RWPE1 (cell line): ENCODE results near the gene TRIM47.

Source experiments
- CTCF ChIA-PET: fragments of 350-600 bp; sonication (Branson Sonifier 250); formaldehyde crosslinking; extraction: SDS; loops from one replicate; lab custom pipeline; 2021; lab: Yijun Ruan, JAX
- POLR2A ChIA-PET: fragments of 400-600 bp; formaldehyde crosslinking; extraction: SDS; loops from one replicate; lab custom pipeline; 2020; ENCODE audit warnings: antibody characterized with exemption; ENCODE audit not compliant: low non-redundant PET; lab: Yijun Ruan, JAX
- DNase-seq: peaks from one replicate; pipeline ENCODE4 v3.0.0; 2012; ENCODE audit warnings: low spot score
- H3K27ac ChIP-seq: fragments of 450-650 bp; 2 replicates; pipeline ENCODE4 v1.5.1; 2017
- TF ChIP-seq, protein P1 (sequence below): fragments of 450-650 bp; conservative IDR thresholded peaks from 2 replicates; pipeline ENCODE4 v1.5.1; 2017; ENCODE audit warnings: low read depth, mild to moderate bottlenecking

The TRIM47 gene

DNA sequence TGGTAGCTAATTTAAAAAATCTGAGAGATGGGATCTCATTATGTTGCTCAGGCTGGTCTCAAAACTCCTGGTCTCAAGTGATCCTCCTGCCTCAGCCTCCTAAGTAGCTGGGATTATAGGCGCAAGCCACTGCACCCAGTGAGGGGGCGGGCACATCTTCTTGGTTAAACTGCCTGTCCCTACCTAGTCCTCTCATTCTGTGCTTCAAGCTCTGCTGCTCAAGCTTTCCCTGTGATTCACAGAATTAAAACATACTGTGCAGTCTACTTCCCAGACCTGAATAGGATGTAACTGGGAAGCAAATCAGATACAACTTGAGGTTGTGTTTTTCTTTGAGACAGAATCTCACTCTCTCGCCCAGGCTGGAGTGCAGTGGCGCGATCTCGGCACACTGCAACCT lies 24.0 kb upstream of the TRIM47 start:
- no peak for DNase-seq
- ChIA-PET POLR2A (interaction anchor here (0.6 kb wide), 1 partner anchor 30 kb away, joined by 3 read pairs; no protein-coding TSS in a partner anchor), CTCF (interaction anchor here (0.5 to 0.8 kb wide), 3 partner anchors 24 to 95 kb away, joined by 3 to 4 read pairs (median 4); partner anchors contain the start of gene TRIM47)
- TF ChIP-seq, protein P1, sequence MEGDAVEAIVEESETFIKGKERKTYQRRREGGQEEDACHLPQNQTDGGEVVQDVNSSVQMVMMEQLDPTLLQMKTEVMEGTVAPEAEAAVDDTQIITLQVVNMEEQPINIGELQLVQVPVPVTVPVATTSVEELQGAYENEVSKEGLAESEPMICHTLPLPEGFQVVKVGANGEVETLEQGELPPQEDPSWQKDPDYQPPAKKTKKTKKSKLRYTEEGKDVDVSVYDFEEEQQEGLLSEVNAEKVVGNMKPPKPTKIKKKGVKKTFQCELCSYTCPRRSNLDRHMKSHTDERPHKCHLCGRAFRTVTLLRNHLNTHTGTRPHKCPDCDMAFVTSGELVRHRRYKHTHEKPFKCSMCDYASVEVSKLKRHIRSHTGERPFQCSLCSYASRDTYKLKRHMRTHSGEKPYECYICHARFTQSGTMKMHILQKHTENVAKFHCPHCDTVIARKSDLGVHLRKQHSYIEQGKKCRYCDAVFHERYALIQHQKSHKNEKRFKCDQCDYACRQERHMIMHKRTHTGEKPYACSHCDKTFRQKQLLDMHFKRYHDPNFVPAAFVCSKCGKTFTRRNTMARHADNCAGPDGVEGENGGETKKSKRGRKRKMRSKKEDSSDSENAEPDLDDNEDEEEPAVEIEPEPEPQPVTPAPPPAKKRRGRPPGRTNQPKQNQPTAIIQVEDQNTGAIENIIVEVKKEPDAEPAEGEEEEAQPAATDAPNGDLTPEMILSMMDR: no peak
- H3K27ac ChIP-seq: peak overlapping the region; percentile 91

DNA sequence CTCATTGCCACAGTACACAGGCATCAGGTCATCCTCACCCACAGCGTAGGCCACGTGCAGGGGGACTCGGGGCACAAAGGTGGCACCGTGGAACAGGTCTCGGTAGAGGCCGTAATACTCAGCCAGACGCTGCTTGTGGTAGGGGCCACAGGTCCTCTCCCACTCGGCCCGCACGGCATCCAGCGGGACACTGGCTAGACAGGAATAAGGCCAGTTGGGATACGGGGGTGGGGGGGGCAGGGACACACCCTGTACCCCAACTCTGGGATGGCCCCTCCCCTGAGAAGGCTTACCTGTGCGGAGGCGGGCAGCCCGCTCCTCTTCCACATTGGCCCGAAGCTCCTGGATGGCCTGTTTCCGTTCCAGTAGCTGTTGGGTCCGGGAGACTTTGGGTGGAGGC lies 23.3 kb upstream of the TRIM47 start:
- POLR2A ChIA-PET: interaction anchor here (0.6 kb wide), 1 partner anchor 79 kb away, joined by 3 read pairs; no protein-coding TSS in a partner anchor
- TF ChIP-seq, protein P1: no peak
- DNase-seq: no peak
- CTCF ChIA-PET: interaction anchor here (0.8 kb wide), 1 partner anchor 24 kb away, joined by 4 read pairs; the partner anchor contains the start of gene TRIM47
- H3K27ac ChIP-seq: peak overlapping the region; percentile 91

DNA sequence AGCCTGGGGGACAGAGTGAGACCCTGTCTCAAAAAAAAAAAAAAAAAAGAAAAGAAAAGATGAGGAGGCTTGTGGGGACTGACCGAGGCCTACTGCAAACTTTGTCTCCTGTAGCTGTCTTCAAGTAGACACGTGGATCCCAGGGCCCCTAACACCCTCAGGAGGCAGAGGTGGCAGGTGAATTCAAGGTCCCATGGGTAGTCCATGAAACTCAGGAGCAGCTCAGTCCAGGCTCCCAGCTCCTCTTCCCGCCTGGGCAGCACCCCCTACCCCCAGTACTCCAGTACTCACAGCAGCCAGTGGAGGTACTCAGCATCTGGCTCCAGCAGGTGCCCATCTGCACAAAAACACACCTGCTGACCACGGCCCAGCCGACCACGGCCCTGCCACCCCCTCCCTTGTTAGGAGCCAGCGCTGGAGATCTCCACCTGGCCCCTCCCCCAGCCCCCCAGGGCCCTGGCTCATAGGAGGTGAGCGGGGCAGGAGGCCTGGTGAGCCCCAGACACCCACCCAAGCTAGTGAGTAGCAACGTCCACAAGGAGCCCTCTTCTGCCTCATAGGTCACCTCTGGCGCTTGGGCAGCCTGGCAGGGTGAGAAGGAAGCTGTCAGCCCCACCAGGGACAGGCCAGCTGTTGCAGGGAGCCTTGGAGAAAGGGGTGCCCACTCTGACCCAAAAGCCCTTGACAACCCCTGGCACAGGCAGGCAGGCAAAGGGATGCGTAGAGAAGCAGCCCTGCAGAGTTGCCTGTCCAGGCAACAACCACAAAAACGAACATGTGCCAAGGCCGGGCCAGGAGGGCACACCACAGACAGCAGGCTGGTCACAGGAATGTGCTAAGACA lies 22.5 kb upstream of the TRIM47 start:
- no peak for DNase-seq
- CTCF ChIA-PET: interaction anchor here (0.5 kb wide), 1 partner anchor 305 kb away, joined by 3 read pairs; no protein-coding TSS in a partner anchor
- TF ChIP-seq, protein P1: no peak
- POLR2A ChIA-PET: no interaction called here
- peak overlapping the region; percentile 91 for H3K27ac ChIP-seq

DNA sequence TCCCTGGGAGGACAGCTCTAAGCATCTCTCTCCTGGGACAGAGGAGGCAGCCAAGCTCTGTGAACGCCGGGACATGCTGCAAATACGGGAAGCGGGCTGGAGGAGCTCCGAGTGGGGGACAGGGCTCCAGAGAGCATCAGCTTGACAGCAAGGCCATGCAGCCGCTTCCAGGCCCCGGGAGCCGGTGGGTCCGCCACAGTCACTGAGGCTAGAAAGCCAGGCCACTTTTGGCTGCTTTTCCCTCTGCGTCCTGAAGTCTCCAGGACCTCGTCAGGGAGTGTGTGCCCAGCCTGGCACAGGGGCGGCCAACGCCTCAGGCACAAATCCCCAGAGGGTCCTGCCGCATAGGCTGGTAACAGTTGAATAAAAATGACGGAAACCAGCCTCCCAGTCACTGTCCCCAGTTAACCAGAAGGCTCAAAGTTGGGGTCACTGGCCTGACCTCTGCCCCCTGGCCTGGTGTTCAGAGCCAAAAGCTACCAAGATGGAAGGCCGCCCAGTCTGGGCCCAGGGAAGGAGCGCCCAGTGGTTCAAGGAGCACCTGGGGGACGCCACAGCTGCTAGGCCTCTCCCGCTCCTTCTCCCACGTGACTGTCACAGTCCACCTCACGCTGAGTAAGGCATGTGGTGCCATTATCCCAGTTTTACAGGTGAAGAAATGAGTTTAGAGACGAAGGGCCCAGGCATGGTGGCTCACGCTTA lies 21.5 kb upstream of the TRIM47 start:
- ChIA-PET POLR2A (no interaction called here), CTCF (interaction anchor here (0.5 kb wide), 1 partner anchor 304 kb away, joined by 3 read pairs; no protein-coding TSS in a partner anchor)
- peak overlapping the region; percentile 91 for H3K27ac ChIP-seq
- TF ChIP-seq, protein P1: no peak
- no peak for DNase-seq

DNA sequence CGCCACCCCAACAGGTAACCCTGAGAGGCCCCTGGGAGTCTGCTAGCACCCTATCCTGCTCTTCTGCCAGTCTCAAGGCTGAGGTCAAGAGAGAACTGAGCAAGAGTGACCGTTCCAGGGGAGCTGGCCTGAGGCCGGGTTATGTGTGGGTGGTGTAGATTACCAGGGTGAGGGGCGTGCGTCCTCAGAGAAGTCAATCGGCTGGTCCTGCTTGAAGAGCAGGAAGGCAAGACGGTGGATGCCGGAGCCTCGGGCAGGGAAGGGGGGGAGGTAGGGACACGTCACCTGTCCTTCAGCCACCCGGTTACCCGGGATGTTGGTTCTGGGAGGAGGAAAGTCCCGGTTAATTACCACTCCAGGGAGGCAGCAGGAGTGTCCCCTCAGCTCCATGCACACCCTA lies 21.0 kb upstream of the TRIM47 start:
- H3K27ac ChIP-seq: peak overlapping the region; percentile 91
- no peak for DNase-seq
- ChIA-PET POLR2A (interaction anchor here (0.5 kb wide), 1 partner anchor 416 kb away, joined by 4 read pairs; no protein-coding TSS in a partner anchor), CTCF (no interaction called here)
- TF ChIP-seq, protein P1: no peak

DNA sequence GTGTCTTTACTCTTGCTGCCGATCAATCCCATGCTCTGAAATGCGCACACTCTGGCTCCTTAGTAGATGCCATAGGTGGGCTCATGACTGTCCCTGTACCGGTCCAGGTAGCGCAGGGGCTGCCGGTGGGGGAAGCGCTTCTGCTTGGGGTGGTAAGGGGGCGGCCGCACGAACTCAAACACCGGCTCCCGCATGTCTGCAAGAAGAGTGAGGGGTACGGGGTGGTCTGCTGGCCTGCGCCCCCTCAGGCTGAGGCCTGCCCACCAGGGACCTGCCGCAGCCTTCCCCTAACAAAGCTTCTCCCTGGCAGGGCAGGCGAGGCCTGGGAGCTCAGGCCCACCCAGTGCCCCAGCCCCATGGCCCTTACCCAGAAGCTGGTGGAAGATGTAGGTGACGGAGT lies 20.4 kb upstream of the TRIM47 start:
- POLR2A ChIA-PET: interaction anchor here (0.5 kb wide), 1 partner anchor 417 kb away, joined by 4 read pairs; no protein-coding TSS in a partner anchor
- DNase-seq: no peak
- peak overlapping the region; percentile 91 for H3K27ac ChIP-seq
- CTCF ChIA-PET: interaction anchor here (0.6 to 1.2 kb wide), 2 partner anchors 20 to 564 kb away, joined by 3 read pairs; partner anchors contain the start of gene TRIM47
- TF ChIP-seq, protein P1: no peak
